ENCODE data around the gene RBM38. TPM values are rescaled to one million over a fixed set of nuclear protein-coding genes. Genes with fewer than 3 reads are reported as not detected.

The RBM38 gene
- total and polyA plus RNA-seq, 10 of the 15 experiments (the other 5 are each of a cell fraction or from before 2014, with no cell fraction given): 0.32 to 118 (median 25.2) TPM

GRCh38 chr20:57384486-57384885, 6.7 kb upstream of the RBM38 start:
- no peak overlapping the region for H3K9ac ChIP-seq (ENCODE audit: control insufficient read depth, insufficient read depth, low read length)
- ATAC-seq (no peak), DNase-seq (ENCODE audit: low read depth, low spot score) (no peak), FAIRE-seq (no peak)
- H3K4me2 ChIP-seq (ENCODE audit: control insufficient read depth, insufficient read depth): no peak overlapping the region
- TF ChIP-seq ATF2 (IDR thresholded peaks at IDR 0.05; ENCODE audit: low read length) (no peak), SMAD5 (IDR thresholded peaks at IDR 0.05; ENCODE audit: low read depth) (no peak), CHD2 (IDR thresholded peaks at IDR 0.05; ENCODE audit: borderline replicate concordance, low read depth, low read length) (no peak), JUNB (IDR thresholded peaks at IDR 0.05) (no peak), SREBF1 (IDR thresholded peaks at IDR 0.05; ENCODE audit: low read length) (no peak), HDAC2 (IDR thresholded peaks at IDR 0.05) (no peak), IRF5 (IDR thresholded peaks at IDR 0.05; ENCODE audit: borderline replicate concordance) (no peak), ZNF622 (IDR thresholded peaks at IDR 0.05) (no peak), SMAD1 (IDR thresholded peaks at IDR 0.05; ENCODE audit: low read depth, partially characterized antibody) (no peak), CHD4 (IDR thresholded peaks at IDR 0.05) (no peak), IRF4 (IDR thresholded peaks at IDR 0.05; ENCODE audit: low read depth, low read length) (no peak), KLF5 (IDR thresholded peaks at IDR 0.05; ENCODE audit: partially characterized antibody) (no peak), ASH2L (IDR thresholded peaks at IDR 0.05; ENCODE audit: borderline replicate concordance, low read depth) (no peak), ZNF24 (IDR thresholded peaks at IDR 0.05) (no peak)
- RAD21 ChIA-PET (ENCODE audit: unreplicated experiment): interaction anchor here (2.2 to 2.8 kb wide), 2 partner anchors 8 to 111 kb away, joined by 5 to 10 read pairs; partner anchors contain the start of gene RBM38
- no peaks in the 10 kb centered on the region for H4K20me1 ChIP-seq (ENCODE audit: control insufficient read depth, insufficient read depth)
- no peak overlapping the region for H3K27ac ChIP-seq (ENCODE audit: control insufficient read depth, insufficient read depth)
- H3K27me3 ChIP-seq (replicated peaks in 1 of 2; ENCODE audit: control insufficient read depth in 2 of 2, insufficient read depth in 2 of 2, low read length in 1 of 2): no peaks in the 10 kb centered on the region
- WGBS (ENCODE audit: insufficient coverage, insufficient replicate concordance, low lambda C conversion rate, missing lambda C conversion rate): 87% methylated on average over 8 of the region's 8 CpGs
- intact Hi-C loops (cut with micrococcal nuclease; ENCODE audit: unreplicated experiment): no loop called here
- H3K4me3 ChIP-seq: no peak overlapping the region
- no peaks in the 10 kb centered on the region for H3K9me3 ChIP-seq (replicated peaks; ENCODE audit: control insufficient read depth, insufficient read depth, low read length)
- in situ Hi-C loops (cut with MboI): loop anchor here (10.0 to 25.0 kb wide), 2 partner anchors 820 to 1278 kb away; partner anchors contain the start of gene STX16
- CTCF ChIA-PET: interaction anchor here (0.9 to 3.8 kb wide), 3 partner anchors 8 to 111 kb away, joined by 4 to 36 read pairs (median 4); no protein-coding TSS in a partner anchor
- SMC1A ChIA-PET (ENCODE audit: uncharacterized antibody, unreplicated experiment): interaction anchor here (7.1 kb wide), 1 partner anchor 109 kb away, joined by 48 read pairs; no protein-coding TSS in a partner anchor
- H2AFZ ChIP-seq (ENCODE audit: control insufficient read depth, low read depth, low read length): no peak overlapping the region
- peaks cover 7 to 8% of the 10 kb centered on the region in 2 experiments; a peak in 3 of 4 replicates for H3K36me3 ChIP-seq (ENCODE audit: control insufficient read depth in 2 of 2, insufficient read depth in 2 of 2, low read length in 1 of 2)
- POLR2A ChIA-PET: interaction anchor here (0.6 kb wide), 1 partner anchor 109 kb away, joined by 4 read pairs; no protein-coding TSS in a partner anchor
- H3K79me2 ChIP-seq (ENCODE audit: control insufficient read depth, insufficient read depth, low read length): no peaks in the 10 kb centered on the region
- BruUV-seq (replicated peaks): no TSS peak
- peaks cover 11% of the 10 kb centered on the region for H3K4me1 ChIP-seq (ENCODE audit: control insufficient read depth, insufficient read depth, low read length)

Measured in GM12878 (cell line).